ENCODE measurements around the gene ATPAF1.

The ATPAF1 gene

DNA sequence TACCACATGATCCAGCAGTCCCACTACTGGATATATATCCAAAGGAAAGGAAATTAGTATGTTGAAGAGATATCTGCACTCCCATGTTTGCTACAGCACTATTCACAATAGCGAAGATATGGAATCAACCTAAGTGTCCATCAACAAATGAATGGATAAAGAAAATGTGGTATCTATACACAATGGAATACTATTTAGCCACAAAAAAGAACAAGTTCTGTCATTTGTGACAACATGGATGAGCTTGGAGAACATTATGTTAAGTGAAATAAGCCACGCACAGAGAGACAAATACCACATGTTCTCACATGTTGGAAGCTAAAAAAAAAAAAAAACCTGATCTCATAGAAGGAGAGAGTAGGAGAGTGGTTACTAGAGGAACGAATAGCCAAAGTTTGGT, 17.7 kb downstream of the ATPAF1 start:
- H3K79me1 ChIP-seq (ENCODE audit: low read depth, low read length) = no peaks in the 10 kb centered on the region
- H3K4ac ChIP-seq (ENCODE audit: low read length) = no peak overlapping the region
- no peak overlapping the region for H3K14ac ChIP-seq (ENCODE audit: low read length)
- no peaks in the 10 kb centered on the region for H3K27me3 ChIP-seq (ENCODE audit: control insufficient read depth in 3 of 3, insufficient read depth in 3 of 3, low read depth in 1 of 3, low read length in 3 of 3)
- no peak overlapping the region for H2AFZ ChIP-seq (ENCODE audit: low read length)
- no peak overlapping the region for H2BK120ac ChIP-seq (ENCODE audit: low read depth, low read length)
- no peaks in the 10 kb centered on the region for H3K4me1 ChIP-seq (ENCODE audit: control insufficient read depth in 2 of 2, insufficient read depth in 1 of 2, low read depth in 1 of 2, low read length in 2 of 2)
- H3K18ac ChIP-seq (ENCODE audit: low read length) = no peak overlapping the region
- no peak overlapping the region for H2AK5ac ChIP-seq (ENCODE audit: low read depth, low read length)
- no peak for DNase-seq (ENCODE audit: low spot score)
- H3K9ac ChIP-seq (ENCODE audit: low read depth, low read length, poor library complexity) = no peak overlapping the region
- no peak overlapping the region for H4K8ac ChIP-seq (ENCODE audit: low read depth, low read length)
- no peak overlapping the region for H3K23ac ChIP-seq (ENCODE audit: low read depth, low read length, poor library complexity)
- no peak overlapping the region for H3K4me3 ChIP-seq (ENCODE audit: low read length in 2 of 2)
- H2BK12ac ChIP-seq (ENCODE audit: low read length) = no peak overlapping the region
- H3K36me3 ChIP-seq (replicated peaks in 1 of 2; ENCODE audit: control insufficient read depth in 2 of 2, insufficient read depth in 2 of 2, low read length in 2 of 2) = peaks cover 18 to 76% of the 10 kb centered on the region in 2 donors
- H4K91ac ChIP-seq (ENCODE audit: low read depth, low read length, poor library complexity) = no peak overlapping the region
- WGBS, 2 donors (ENCODE audit: extremely low coverage in 2 of 2, insufficient read length in 2 of 2, insufficient replicate concordance in 1 of 2) = no CpG with 5 or more reads among the region's 3 CpGs
- no peak overlapping the region for H2BK15ac ChIP-seq (ENCODE audit: low read length)
- H2BK5ac ChIP-seq (ENCODE audit: low read length) = no peak overlapping the region
- no peak overlapping the region for H3K4me2 ChIP-seq (ENCODE audit: insufficient read depth, low read length, poor library complexity, severe bottlenecking)
- H3K9me3 ChIP-seq (replicated peaks in 1 of 2; ENCODE audit: control insufficient read depth in 2 of 2, insufficient read depth in 1 of 2, low read depth in 1 of 2, low read length in 2 of 2) = peaks cover 7 to 15% of the 10 kb centered on the region in 2 donors
- H3K27ac ChIP-seq (replicated peaks; ENCODE audit: low read length) = no peak overlapping the region

DNA sequence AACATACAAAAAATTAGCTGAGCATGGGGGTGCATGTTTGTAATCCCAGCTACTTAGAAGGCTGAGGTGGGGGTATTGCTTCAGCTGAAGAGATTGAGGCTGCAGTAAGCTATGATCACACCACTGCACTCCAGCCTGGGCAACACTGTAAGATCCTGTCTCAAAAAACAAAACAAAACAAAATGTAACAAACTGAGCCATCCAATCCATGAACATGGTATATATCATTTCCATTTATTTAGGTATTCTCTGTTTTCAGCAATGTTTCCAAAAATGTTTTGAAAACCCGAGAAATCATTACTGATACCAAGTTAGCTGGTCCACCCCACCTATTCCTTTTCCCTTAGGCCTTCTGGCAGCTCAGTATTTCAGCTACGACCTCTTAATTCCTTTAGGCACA, 18.4 kb downstream of the ATPAF1 start:
- Histone ChIP-seq H3K36me3 (replicated peaks in 1 of 2; ENCODE audit: control insufficient read depth in 2 of 2, insufficient read depth in 2 of 2, low read length in 2 of 2) (peaks cover 13 to 74% of the 10 kb centered on the region in 2 donors), H3K23ac (ENCODE audit: low read depth, low read length, poor library complexity) (no peak overlapping the region), H3K9me3 (replicated peaks in 1 of 2; ENCODE audit: control insufficient read depth in 2 of 2, insufficient read depth in 1 of 2, low read depth in 1 of 2, low read length in 2 of 2) (peaks cover 7 to 15% of the 10 kb centered on the region in 2 donors), H3K4me2 (ENCODE audit: insufficient read depth, low read length, poor library complexity, severe bottlenecking) (no peak overlapping the region), H4K91ac (ENCODE audit: low read depth, low read length, poor library complexity) (no peak overlapping the region), H2AK5ac (ENCODE audit: low read depth, low read length) (no peak overlapping the region), H2AFZ (ENCODE audit: low read length) (no peak overlapping the region), H3K14ac (ENCODE audit: low read length) (no peak overlapping the region), H4K8ac (ENCODE audit: low read depth, low read length) (no peak overlapping the region), H2BK5ac (ENCODE audit: low read length) (no peak overlapping the region), H3K79me1 (ENCODE audit: low read depth, low read length) (no peaks in the 10 kb centered on the region), H3K18ac (ENCODE audit: low read length) (no peak overlapping the region), H2BK12ac (ENCODE audit: low read length) (no peak overlapping the region), H2BK15ac (ENCODE audit: low read length) (no peak overlapping the region), H3K27me3 (ENCODE audit: control insufficient read depth in 3 of 3, insufficient read depth in 3 of 3, low read depth in 1 of 3, low read length in 3 of 3) (no peaks in the 10 kb centered on the region), H2BK120ac (ENCODE audit: low read depth, low read length) (no peak overlapping the region), H3K4ac (ENCODE audit: low read length) (no peak overlapping the region), H3K4me3 (ENCODE audit: low read length in 2 of 2) (no peak overlapping the region), H3K4me1 (ENCODE audit: control insufficient read depth in 2 of 2, insufficient read depth in 1 of 2, low read depth in 1 of 2, low read length in 2 of 2) (no peaks in the 10 kb centered on the region), H3K27ac (replicated peaks; ENCODE audit: low read length) (no peak overlapping the region), H3K9ac (ENCODE audit: low read depth, low read length, poor library complexity) (no peak overlapping the region)
- no CpG with 5 or more reads among the region's 2 CpGs for WGBS, 2 donors (ENCODE audit: extremely low coverage in 2 of 2, insufficient read length in 2 of 2, insufficient replicate concordance in 1 of 2)
- DNase-seq (ENCODE audit: low spot score) = no peak

DNA sequence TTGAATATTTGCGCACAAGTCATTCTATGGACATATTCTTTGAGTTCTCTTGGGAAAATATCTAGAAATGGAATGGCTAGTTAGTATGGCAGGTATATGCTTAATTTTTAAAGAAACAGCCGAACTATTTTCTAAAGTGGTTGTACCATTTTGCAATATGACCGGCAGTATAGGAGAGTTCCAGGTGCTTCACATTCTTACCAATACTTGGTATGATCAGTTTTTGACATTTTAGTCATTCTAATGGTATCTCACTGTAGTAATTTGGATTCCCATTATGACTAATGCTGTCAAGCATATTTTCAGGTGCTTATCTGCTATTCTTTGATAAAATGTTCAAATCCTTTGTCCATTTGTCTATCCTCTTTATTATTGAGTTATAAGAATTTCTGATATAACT, 20.6 kb downstream of the ATPAF1 start:
- Histone ChIP-seq H3K4me1 (ENCODE audit: control insufficient read depth in 2 of 2, insufficient read depth in 1 of 2, low read depth in 1 of 2, low read length in 2 of 2) (no peaks in the 10 kb centered on the region), H2AK5ac (ENCODE audit: low read depth, low read length) (no peak overlapping the region), H3K23ac (ENCODE audit: low read depth, low read length, poor library complexity) (no peak overlapping the region), H2BK120ac (ENCODE audit: low read depth, low read length) (no peak overlapping the region), H3K4me3 (ENCODE audit: low read length in 2 of 2) (no peak overlapping the region), H3K4me2 (ENCODE audit: insufficient read depth, low read length, poor library complexity, severe bottlenecking) (no peak overlapping the region), H3K27ac (replicated peaks; ENCODE audit: low read length) (no peak overlapping the region), H3K9ac (ENCODE audit: low read depth, low read length, poor library complexity) (no peak overlapping the region), H3K79me1 (ENCODE audit: low read depth, low read length) (no peaks in the 10 kb centered on the region), H4K8ac (ENCODE audit: low read depth, low read length) (no peak overlapping the region), H3K36me3 (replicated peaks in 1 of 2; ENCODE audit: control insufficient read depth in 2 of 2, insufficient read depth in 2 of 2, low read length in 2 of 2) (peaks cover 13 to 76% of the 10 kb centered on the region in 2 donors), H3K18ac (ENCODE audit: low read length) (no peak overlapping the region), H2AFZ (ENCODE audit: low read length) (no peak overlapping the region), H3K14ac (ENCODE audit: low read length) (no peak overlapping the region), H3K4ac (ENCODE audit: low read length) (no peak overlapping the region), H2BK12ac (ENCODE audit: low read length) (no peak overlapping the region), H3K9me3 (replicated peaks in 1 of 2; ENCODE audit: control insufficient read depth in 2 of 2, insufficient read depth in 1 of 2, low read depth in 1 of 2, low read length in 2 of 2) (peaks cover 7 to 15% of the 10 kb centered on the region in 2 donors), H2BK5ac (ENCODE audit: low read length) (no peak overlapping the region), H3K27me3 (ENCODE audit: control insufficient read depth in 3 of 3, insufficient read depth in 3 of 3, low read depth in 1 of 3, low read length in 3 of 3) (no peaks in the 10 kb centered on the region), H2BK15ac (ENCODE audit: low read length) (no peak overlapping the region), H4K91ac (ENCODE audit: low read depth, low read length, poor library complexity) (no peak overlapping the region)
- DNase-seq (ENCODE audit: low spot score) = no peak
- WGBS, 2 donors (ENCODE audit: extremely low coverage in 2 of 2, insufficient read length in 2 of 2, insufficient replicate concordance in 1 of 2) = no CpG with 5 or more reads among the region's 3 CpGs

DNA sequence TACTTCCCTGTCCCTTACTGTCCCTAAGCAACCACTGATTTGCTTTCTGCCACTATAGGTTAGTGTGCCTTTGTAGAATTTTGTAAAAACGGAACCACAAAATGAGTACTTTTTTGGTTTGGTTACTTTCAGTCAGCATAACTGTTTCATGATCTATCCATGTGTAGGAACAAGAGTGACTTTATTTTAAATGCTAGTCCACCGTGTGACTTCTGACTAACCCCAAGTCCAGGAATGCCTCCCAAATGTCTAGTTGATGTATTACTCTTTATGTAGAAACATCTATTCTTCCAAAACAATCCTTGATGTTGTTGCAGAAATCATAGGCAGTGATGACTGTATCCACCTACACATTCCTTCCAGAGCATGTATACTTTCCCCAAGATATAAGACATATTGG, 21.3 kb downstream of the ATPAF1 start:
- Histone ChIP-seq H4K91ac (ENCODE audit: low read depth, low read length, poor library complexity) (no peak overlapping the region), H2BK15ac (ENCODE audit: low read length) (no peak overlapping the region), H2AK5ac (ENCODE audit: low read depth, low read length) (no peak overlapping the region), H3K27ac (replicated peaks; ENCODE audit: low read length) (no peak overlapping the region), H2BK12ac (ENCODE audit: low read length) (no peak overlapping the region), H3K4me3 (ENCODE audit: low read length in 2 of 2) (no peak overlapping the region), H3K27me3 (ENCODE audit: control insufficient read depth in 3 of 3, insufficient read depth in 3 of 3, low read depth in 1 of 3, low read length in 3 of 3) (no peaks in the 10 kb centered on the region), H3K36me3 (replicated peaks in 1 of 2; ENCODE audit: control insufficient read depth in 2 of 2, insufficient read depth in 2 of 2, low read length in 2 of 2) (peaks cover 12 to 73% of the 10 kb centered on the region in 2 donors), H3K14ac (ENCODE audit: low read length) (no peak overlapping the region), H3K18ac (ENCODE audit: low read length) (no peak overlapping the region), H3K4ac (ENCODE audit: low read length) (no peak overlapping the region), H2AFZ (ENCODE audit: low read length) (no peak overlapping the region), H2BK120ac (ENCODE audit: low read depth, low read length) (no peak overlapping the region), H3K9me3 (replicated peaks in 1 of 2; ENCODE audit: control insufficient read depth in 2 of 2, insufficient read depth in 1 of 2, low read depth in 1 of 2, low read length in 2 of 2) (peaks cover 7 to 15% of the 10 kb centered on the region in 2 donors), H3K9ac (ENCODE audit: low read depth, low read length, poor library complexity) (no peak overlapping the region), H3K4me2 (ENCODE audit: insufficient read depth, low read length, poor library complexity, severe bottlenecking) (no peak overlapping the region), H2BK5ac (ENCODE audit: low read length) (no peak overlapping the region), H4K8ac (ENCODE audit: low read depth, low read length) (no peak overlapping the region), H3K23ac (ENCODE audit: low read depth, low read length, poor library complexity) (no peak overlapping the region), H3K4me1 (ENCODE audit: control insufficient read depth in 2 of 2, insufficient read depth in 1 of 2, low read depth in 1 of 2, low read length in 2 of 2) (no peaks in the 10 kb centered on the region), H3K79me1 (ENCODE audit: low read depth, low read length) (no peaks in the 10 kb centered on the region)
- no peak for DNase-seq (ENCODE audit: low spot score)
- WGBS, 2 donors (ENCODE audit: extremely low coverage in 2 of 2, insufficient read length in 2 of 2, insufficient replicate concordance in 1 of 2) = no CpG with 5 or more reads among the region's 2 CpGs

Data from neuronal stem cell (in vitro differentiated cells).